Measurements from ENCODE around the gene LRRC25.

The LRRC25 gene

DNA sequence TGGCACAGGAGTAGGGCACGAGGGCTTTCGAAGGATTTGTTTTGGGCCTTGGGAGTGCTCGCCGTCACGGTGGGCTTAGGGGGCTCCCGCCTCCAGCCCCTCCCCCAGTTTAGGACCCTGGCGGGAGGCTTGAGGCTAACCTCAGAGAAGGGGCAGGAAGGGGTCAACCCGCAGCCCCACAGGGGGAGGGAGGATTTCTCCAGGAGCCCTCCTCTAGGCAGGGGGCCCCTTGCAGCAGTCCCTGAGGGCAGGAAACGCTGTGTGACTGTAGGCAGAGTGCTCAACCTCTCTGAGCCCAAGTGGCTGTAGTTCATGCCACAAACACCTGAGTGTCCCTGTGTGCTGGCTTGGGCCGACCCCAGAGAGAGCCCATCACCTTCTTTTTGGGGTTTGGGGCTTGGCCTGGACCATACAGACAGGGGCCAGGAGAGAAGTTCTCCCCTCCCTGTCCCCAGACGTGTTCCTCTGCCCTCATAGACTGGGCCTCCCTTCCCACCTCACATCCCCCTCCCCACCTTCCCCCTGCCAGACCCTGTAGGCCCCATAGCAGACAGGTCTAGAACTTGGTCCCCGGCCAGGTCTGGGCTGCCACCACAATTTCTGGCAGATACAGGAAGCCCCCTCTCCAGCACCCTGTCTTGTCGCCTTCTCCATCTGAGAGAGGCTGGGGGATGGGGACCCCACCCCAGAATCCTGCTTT lies 32.4 kb upstream of the LRRC25 start:
- no peaks in the 10 kb centered on the region for H3K27me3 ChIP-seq (replicated peaks; ENCODE audit: control insufficient read depth, insufficient read depth, low read length)
- peak overlapping the region; percentile 56 for H3K4me3 ChIP-seq (replicated peaks; ENCODE audit: low read depth, low read length)
- no peak for DNase-seq (ENCODE audit: extremely low read depth, insufficient read length)
- TF ChIP-seq, protein P1, sequence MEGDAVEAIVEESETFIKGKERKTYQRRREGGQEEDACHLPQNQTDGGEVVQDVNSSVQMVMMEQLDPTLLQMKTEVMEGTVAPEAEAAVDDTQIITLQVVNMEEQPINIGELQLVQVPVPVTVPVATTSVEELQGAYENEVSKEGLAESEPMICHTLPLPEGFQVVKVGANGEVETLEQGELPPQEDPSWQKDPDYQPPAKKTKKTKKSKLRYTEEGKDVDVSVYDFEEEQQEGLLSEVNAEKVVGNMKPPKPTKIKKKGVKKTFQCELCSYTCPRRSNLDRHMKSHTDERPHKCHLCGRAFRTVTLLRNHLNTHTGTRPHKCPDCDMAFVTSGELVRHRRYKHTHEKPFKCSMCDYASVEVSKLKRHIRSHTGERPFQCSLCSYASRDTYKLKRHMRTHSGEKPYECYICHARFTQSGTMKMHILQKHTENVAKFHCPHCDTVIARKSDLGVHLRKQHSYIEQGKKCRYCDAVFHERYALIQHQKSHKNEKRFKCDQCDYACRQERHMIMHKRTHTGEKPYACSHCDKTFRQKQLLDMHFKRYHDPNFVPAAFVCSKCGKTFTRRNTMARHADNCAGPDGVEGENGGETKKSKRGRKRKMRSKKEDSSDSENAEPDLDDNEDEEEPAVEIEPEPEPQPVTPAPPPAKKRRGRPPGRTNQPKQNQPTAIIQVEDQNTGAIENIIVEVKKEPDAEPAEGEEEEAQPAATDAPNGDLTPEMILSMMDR (IDR thresholded peaks at IDR 0.05; ENCODE audit: insufficient read depth, low read length, poor library complexity, severe bottlenecking): no peak
- peaks cover 2% of the 10 kb centered on the region; the same call in 1 of the 2 replicates for H3K36me3 ChIP-seq (ENCODE audit: control insufficient read depth, insufficient read depth, low read length)

DNA sequence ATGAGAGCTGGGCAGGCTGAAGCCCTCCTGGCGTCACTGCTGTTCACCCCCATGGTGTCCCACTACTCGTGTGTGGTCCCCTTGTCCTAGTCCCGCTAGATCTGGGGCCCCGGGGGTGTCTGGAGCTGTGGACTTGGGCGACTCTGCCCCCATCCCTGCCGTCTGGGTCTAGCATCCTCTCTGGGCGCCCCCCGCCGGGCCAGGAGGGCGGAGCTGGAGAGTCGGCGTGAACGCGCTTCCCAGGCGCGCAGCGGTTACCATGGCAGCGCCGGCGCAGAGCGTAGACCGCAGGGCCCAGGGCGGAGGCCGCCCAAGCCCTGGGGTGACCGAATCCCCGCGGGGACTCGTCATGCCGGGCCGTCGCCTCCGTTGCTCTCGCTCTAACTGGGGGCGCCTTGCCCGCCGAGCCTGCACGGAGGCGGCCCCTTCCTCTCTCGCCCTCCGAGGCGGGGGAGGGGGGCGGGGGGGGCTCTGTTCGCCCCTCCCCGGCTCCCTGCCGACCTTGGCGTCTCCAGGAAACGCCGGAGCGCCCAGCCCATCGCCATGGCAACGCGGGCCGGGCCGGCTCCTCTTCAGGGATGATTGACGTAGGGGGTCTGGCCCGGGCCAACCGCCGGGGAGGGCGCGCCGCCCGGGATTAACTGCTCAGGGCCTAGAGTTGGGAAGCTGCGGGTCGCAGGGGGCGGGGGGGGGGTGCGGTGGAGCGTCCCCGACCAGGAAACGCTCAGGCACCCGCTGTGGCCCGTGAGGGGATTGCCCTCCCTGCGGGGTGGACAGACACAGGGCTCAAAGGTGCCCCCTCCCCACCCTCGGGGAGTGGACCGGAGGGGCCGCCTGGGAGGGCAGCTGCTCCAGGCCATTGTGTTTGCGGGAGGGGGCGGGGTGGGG lies 31.6 kb upstream of the LRRC25 start:
- Histone ChIP-seq H3K4me3 (replicated peaks; ENCODE audit: low read depth, low read length) (peak overlapping the region; percentile 56), H3K36me3 (ENCODE audit: control insufficient read depth, insufficient read depth, low read length) (peaks cover 2% of the 10 kb centered on the region; the same call in 1 of the 2 replicates), H3K27me3 (replicated peaks; ENCODE audit: control insufficient read depth, insufficient read depth, low read length) (no peaks in the 10 kb centered on the region)
- peak; percentile 89 for DNase-seq (ENCODE audit: extremely low read depth, insufficient read length)
- TF ChIP-seq, protein P1 (IDR thresholded peaks at IDR 0.05; ENCODE audit: insufficient read depth, low read length, poor library complexity, severe bottlenecking): peak; percentile 4

DNA sequence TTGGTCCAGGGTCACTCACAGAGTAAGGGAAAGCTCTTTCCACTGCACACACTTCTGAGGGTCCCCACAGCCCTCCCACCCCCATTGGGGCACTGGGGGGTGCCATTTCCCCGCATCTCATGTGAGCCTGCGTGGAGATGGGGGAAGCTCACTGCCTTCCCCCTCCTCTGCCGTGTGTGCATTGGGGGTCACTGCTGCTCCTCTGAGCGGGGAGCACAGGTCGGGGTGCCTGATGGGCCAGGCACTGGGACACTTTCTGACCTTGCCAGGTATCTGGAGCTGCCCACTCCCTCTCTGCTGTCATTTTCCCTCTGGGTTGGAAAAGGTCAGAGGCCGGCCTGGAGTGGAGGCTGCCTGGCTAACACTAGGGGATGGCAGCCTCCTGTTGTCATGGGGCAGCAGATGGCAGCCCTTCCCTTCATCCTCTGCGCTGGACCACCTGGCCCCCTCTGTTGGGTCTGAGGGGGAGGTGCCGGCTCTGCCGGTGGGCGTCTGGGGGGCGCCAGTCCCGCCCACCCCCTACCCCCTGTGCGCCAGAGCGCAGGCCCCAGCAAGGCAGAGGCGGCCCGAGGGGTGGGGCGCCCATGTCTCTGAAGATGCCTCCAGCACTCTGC lies 30.9 kb upstream of the LRRC25 start:
- Histone ChIP-seq H3K36me3 (ENCODE audit: control insufficient read depth, insufficient read depth, low read length) (peaks cover 2% of the 10 kb centered on the region; the same call in 1 of the 2 replicates), H3K4me3 (replicated peaks; ENCODE audit: low read depth, low read length) (no peak overlapping the region), H3K27me3 (replicated peaks; ENCODE audit: control insufficient read depth, insufficient read depth, low read length) (no peaks in the 10 kb centered on the region)
- no peak for DNase-seq (ENCODE audit: extremely low read depth, insufficient read length)
- TF ChIP-seq, protein P1 (IDR thresholded peaks at IDR 0.05; ENCODE audit: insufficient read depth, low read length, poor library complexity, severe bottlenecking): no peak

DNA sequence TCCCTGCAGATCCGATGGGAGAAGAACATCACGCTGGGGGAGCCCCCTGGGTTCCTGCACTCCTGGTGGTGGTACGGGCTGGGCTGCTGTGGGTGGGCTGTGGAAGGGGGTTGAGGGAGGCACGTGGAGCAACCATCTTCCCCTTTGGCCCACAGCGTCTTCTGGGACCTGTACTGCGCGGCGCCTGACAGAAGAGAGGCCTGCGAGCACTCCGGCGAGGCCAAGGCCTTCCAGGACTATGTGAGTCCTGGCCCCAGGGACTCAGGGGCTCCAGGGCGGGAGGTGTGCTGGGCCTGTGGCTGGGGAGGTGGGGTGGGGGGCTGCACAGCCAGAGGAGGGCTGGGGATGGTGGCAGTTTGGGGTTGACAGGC lies 30.3 kb upstream of the LRRC25 start:
- H3K36me3 ChIP-seq (ENCODE audit: control insufficient read depth, insufficient read depth, low read length): peaks cover 2% of the 10 kb centered on the region; the same call in 1 of the 2 replicates
- H3K27me3 ChIP-seq (replicated peaks; ENCODE audit: control insufficient read depth, insufficient read depth, low read length): no peaks in the 10 kb centered on the region
- H3K4me3 ChIP-seq (replicated peaks; ENCODE audit: low read depth, low read length): no peak overlapping the region
- TF ChIP-seq, protein P1 (IDR thresholded peaks at IDR 0.05; ENCODE audit: insufficient read depth, low read length, poor library complexity, severe bottlenecking): no peak
- DNase-seq (ENCODE audit: extremely low read depth, insufficient read length): no peak

DNA sequence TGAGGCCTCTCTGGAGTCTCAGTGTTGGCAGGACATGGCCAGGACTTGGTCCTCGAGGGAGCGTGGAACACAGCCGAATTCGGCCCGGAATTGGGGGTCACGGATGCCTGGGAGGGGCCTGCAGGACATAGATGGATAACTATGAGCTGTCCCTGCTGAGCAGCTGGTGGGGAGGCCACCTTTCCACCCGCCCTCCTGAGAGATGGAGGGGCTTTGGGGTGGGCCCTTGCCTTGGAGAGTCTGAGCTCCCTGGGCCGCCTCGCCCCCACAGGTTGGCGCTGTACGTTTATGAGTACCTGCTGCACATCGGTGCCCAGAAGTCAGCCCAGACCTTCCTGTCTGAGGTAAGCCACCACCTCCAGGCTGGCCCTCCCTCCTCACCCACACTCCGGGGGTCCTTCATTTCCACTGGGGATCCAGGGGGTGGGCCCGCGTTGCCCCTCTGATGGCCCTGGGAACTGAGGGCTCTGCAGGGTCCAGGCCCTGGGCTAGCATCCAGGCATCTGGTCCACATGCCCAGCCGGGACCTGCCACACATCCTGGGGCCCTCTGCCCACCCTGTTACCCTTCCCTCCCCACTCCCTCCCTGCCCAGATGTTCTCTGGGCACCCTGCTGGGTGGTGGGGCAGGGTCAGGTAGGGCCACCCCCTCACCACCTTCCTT lies 29.8 kb upstream of the LRRC25 start:
- no peaks in the 10 kb centered on the region for H3K27me3 ChIP-seq (replicated peaks; ENCODE audit: control insufficient read depth, insufficient read depth, low read length)
- TF ChIP-seq, protein P1 (IDR thresholded peaks at IDR 0.05; ENCODE audit: insufficient read depth, low read length, poor library complexity, severe bottlenecking): no peak
- DNase-seq (ENCODE audit: extremely low read depth, insufficient read length): no peak
- H3K4me3 ChIP-seq (replicated peaks; ENCODE audit: low read depth, low read length): no peak overlapping the region
- H3K36me3 ChIP-seq (ENCODE audit: control insufficient read depth, insufficient read depth, low read length): peaks cover 2% of the 10 kb centered on the region; the same call in 1 of the 2 replicates
